Neural progenitor cell (in vitro differentiated cells): ENCODE results near the gene UGT1A7. TPM values are rescaled to one million over a fixed set of nuclear protein-coding genes. Genes with fewer than 3 reads are reported as not detected.

Source experiments
- DNase-seq: peaks from one replicate; pipeline ENCODE4 v3.0.0-alpha.2; 2016; ENCODE audit warnings: low spot score
- H2AFZ ChIP-seq: fragments of 200-600 bp; sonication (generic); replicated peaks from 2 replicates; pipeline ENCODE4 v1.6.1; 2016; ENCODE audit warnings: antibody characterized with exemption
- H3F3A ChIP-seq: fragments of 200-600 bp; sonication (generic); 2 replicates; pipeline ENCODE4 v1.6.1; 2016; ENCODE audit warnings: antibody characterized with exemption, low read depth
- H3K27ac ChIP-seq: fragments of 200-600 bp; sonication (generic); 2 replicates; pipeline ENCODE4 v1.5.1; 2016; ENCODE audit warnings: mild to moderate bottlenecking
- H3K27me3 ChIP-seq: fragments of 200-600 bp; sonication (generic); 2 replicates; pipeline ENCODE4 v1.6.1; 2016; ENCODE audit warnings: mild to moderate bottlenecking, moderate library complexity
- H3K36me3 ChIP-seq: fragments of 200-600 bp; sonication (generic); 2 replicates; pipeline ENCODE4 v1.5.1; 2016
- H3K4me1 ChIP-seq: fragments of 200-600 bp; sonication (generic); 2 replicates; pipeline ENCODE4 v1.6.1; 2016; ENCODE audit warnings: mixed run types
- H3K4me2 ChIP-seq: fragments of 200-600 bp; sonication (generic); 2 replicates; pipeline ENCODE4 v1.6.1; 2016
- H3K4me3 ChIP-seq: fragments of 200-600 bp; sonication (generic); 2 replicates; pipeline ENCODE4 v1.5.1; 2016
- H3K79me2 ChIP-seq: fragments of 200-600 bp; sonication (generic); 2 replicates; pipeline ENCODE4 v1.6.1; 2016; ENCODE audit warnings: low read depth
- H3K9ac ChIP-seq: fragments of 200-600 bp; sonication (generic); 2 replicates; pipeline ENCODE4 v1.6.1; 2016
- H3K9me3 ChIP-seq: fragments of 200-600 bp; sonication (generic); 2 replicates; pipeline ENCODE4 v1.5.1; 2016; ENCODE audit warnings: low read depth
- H4K20me1 ChIP-seq: fragments of 200-600 bp; sonication (generic); 2 replicates; pipeline ENCODE4 v1.6.1; 2016; ENCODE audit warnings: low read depth
- H3K27ac Mint-ChIP-seq: 3 replicates; pipeline ENCODE4 v1.8.0; 2021; ENCODE audit warnings: mixed read lengths
- H3K27me3 Mint-ChIP-seq: 2 replicates; pipeline ENCODE4 v1.8.0; 2022; ENCODE audit warnings: low read depth, mild to moderate bottlenecking, inconsistent platforms, moderate library complexity, mixed read lengths; ENCODE audit not compliant: insufficient read depth
- H3K36me3 Mint-ChIP-seq: 3 replicates; pipeline ENCODE4 v1.8.0; 2021; ENCODE audit warnings: mixed read lengths
- H3K4me1 Mint-ChIP-seq: 3 replicates; pipeline ENCODE4 v1.8.0; 2021; ENCODE audit warnings: mixed read lengths
- H3K4me3 Mint-ChIP-seq: 3 replicates; pipeline ENCODE4 v1.8.0; 2021; ENCODE audit warnings: mild to moderate bottlenecking, moderate library complexity, mixed read lengths
- H3K9me3 Mint-ChIP-seq: 3 replicates; pipeline ENCODE4 v1.8.0; 2020; ENCODE audit warnings: mixed read lengths
- CTCF ChIP-seq: fragments of 200-600 bp; sonication (generic); IDR thresholded peaks from 2 replicates; pipeline ENCODE4 v1.5.1; 2017; ENCODE audit warnings: antibody characterized with exemption, mild to moderate bottlenecking
- EZH2 ChIP-seq: fragments of 200-600 bp; sonication (generic); IDR thresholded peaks from 2 replicates; pipeline ENCODE4 v1.6.1; 2017; ENCODE audit warnings: antibody characterized with exemption, mild to moderate bottlenecking, moderate library complexity
- EZH2phosphoT487 ChIP-seq: fragments of 200-600 bp; sonication (generic); IDR thresholded peaks from 2 replicates; pipeline ENCODE4 v1.6.1; 2017; ENCODE audit warnings: antibody characterized with exemption
- total RNA-seq: library from RNA; depleted of rRNA; stranded (reverse); fragments of >200 nt; gene quantifications from 2 replicates; pipeline ENCODE4 v1.2.3, GENCODE V29; 2015; ENCODE audit warnings: low replicate concordance

UGT1A7 gene
- total RNA-seq, 1 donor from 2014 or later: not detected

- H3K36me3 Mint-ChIP-seq: no peaks in the 10 kb centered on the region
- H4K20me1 ChIP-seq: no peaks in the 10 kb centered on the region
- no peaks in the 10 kb centered on the region for H3K79me2 ChIP-seq
- H3F3A ChIP-seq: no peaks in the 10 kb centered on the region
- H3K4me3 Mint-ChIP-seq: no peak overlapping the region
- H3K27me3 Mint-ChIP-seq: peaks cover 4% of the 10 kb centered on the region
- H3K4me1 ChIP-seq: no peaks in the 10 kb centered on the region
- no peak overlapping the region for H2AFZ ChIP-seq
- no peaks in the 10 kb centered on the region for H3K27me3 ChIP-seq
- no peak for DNase-seq
- H3K4me1 Mint-ChIP-seq: peaks cover 10% of the 10 kb centered on the region
- H3K9ac ChIP-seq: no peak overlapping the region
- no peaks in the 10 kb centered on the region for H3K36me3 ChIP-seq
- H3K4me3 ChIP-seq: no peak overlapping the region
- no peak overlapping the region for H3K27ac Mint-ChIP-seq
- H3K4me2 ChIP-seq: no peak overlapping the region
- TF ChIP-seq EZH2phosphoT487 (no peak), CTCF (no peak), EZH2 (no peak)
- no peaks in the 10 kb centered on the region for H3K9me3 Mint-ChIP-seq
- H3K27ac ChIP-seq: no peak overlapping the region
- no peaks in the 10 kb centered on the region for H3K9me3 ChIP-seq
These were observed 137.2 kb downstream of the UGT1A7 start for GRCh38 chr2:233818639-233819621.

GRCh38 chr2:233819884-233820773, 138.4 kb downstream of the UGT1A7 start:
- peaks cover 10% of the 10 kb centered on the region for H3K4me1 Mint-ChIP-seq
- H3K4me3 ChIP-seq: no peak overlapping the region
- no peaks in the 10 kb centered on the region for H3K9me3 ChIP-seq
- H3K79me2 ChIP-seq: no peaks in the 10 kb centered on the region
- no peak for DNase-seq
- H3K36me3 ChIP-seq: no peaks in the 10 kb centered on the region
- H3K36me3 Mint-ChIP-seq: no peaks in the 10 kb centered on the region
- H3K27me3 Mint-ChIP-seq: peaks cover 6% of the 10 kb centered on the region
- H3K9ac ChIP-seq: no peak overlapping the region
- no peak overlapping the region for H2AFZ ChIP-seq
- H3K9me3 Mint-ChIP-seq: no peaks in the 10 kb centered on the region
- no peak for TF ChIP-seq EZH2phosphoT487
- TF ChIP-seq EZH2: no peak
- TF ChIP-seq CTCF: no peak
- H3K27ac ChIP-seq: no peak overlapping the region
- H3K4me3 Mint-ChIP-seq: no peak overlapping the region
- no peak overlapping the region for H3K27ac Mint-ChIP-seq
- H3K4me2 ChIP-seq: no peak overlapping the region
- H3K4me1 ChIP-seq: no peaks in the 10 kb centered on the region
- no peaks in the 10 kb centered on the region for H4K20me1 ChIP-seq
- H3F3A ChIP-seq: no peaks in the 10 kb centered on the region
- H3K27me3 ChIP-seq: no peaks in the 10 kb centered on the region

GRCh38 chr2:233820774-233821105, 139.0 kb downstream of the UGT1A7 start:
- H4K20me1 ChIP-seq: no peaks in the 10 kb centered on the region
- no peak for TF ChIP-seq CTCF
- no peaks in the 10 kb centered on the region for H3F3A ChIP-seq
- H3K4me1 Mint-ChIP-seq: peaks cover 10% of the 10 kb centered on the region
- no peaks in the 10 kb centered on the region for H3K27me3 ChIP-seq
- no peaks in the 10 kb centered on the region for H3K9me3 ChIP-seq
- H3K79me2 ChIP-seq: no peaks in the 10 kb centered on the region
- H3K27ac ChIP-seq: no peak overlapping the region
- peaks cover 6% of the 10 kb centered on the region for H3K27me3 Mint-ChIP-seq
- H3K27ac Mint-ChIP-seq: no peak overlapping the region
- H3K4me2 ChIP-seq: no peak overlapping the region
- H3K4me3 ChIP-seq: no peak overlapping the region
- H3K4me1 ChIP-seq: no peaks in the 10 kb centered on the region
- no peak overlapping the region for H2AFZ ChIP-seq
- H3K9me3 Mint-ChIP-seq: peaks cover 3% of the 10 kb centered on the region
- H3K9ac ChIP-seq: no peak overlapping the region
- peaks cover 1% of the 10 kb centered on the region for H3K36me3 Mint-ChIP-seq
- no peak overlapping the region for H3K4me3 Mint-ChIP-seq
- no peaks in the 10 kb centered on the region for H3K36me3 ChIP-seq
- no peak for DNase-seq
